Ascending aorta (tissue), 2 donors: ENCODE data around the gene RASGEF1C. TPM values are rescaled to one million over a fixed set of nuclear protein-coding genes. Genes with fewer than 3 reads are reported as not detected.

ENCODE experiments used
- DNase-seq, 2 donors: peaks; one replicate each; pipeline ENCODE4 v3.0.0-alpha.2; 2019; ENCODE audit warnings: low spot score in 2 of 2
- H3K27ac ChIP-seq, 2 donors: fragments of 200-600 bp; sonication (generic); one replicate each; pipeline ENCODE4 v1.5.1; 2016 to 2017; ENCODE audit warnings: mild to moderate bottlenecking in 1 of 2
- H3K27me3 ChIP-seq: fragments of 200-600 bp; sonication (generic); one replicate; pipeline ENCODE4 v1.5.1; 2017
- H3K36me3 ChIP-seq, 2 donors: fragments of 200-600 bp; sonication (generic); one replicate each; pipeline ENCODE4 v1.5.1; 2016
- H3K4me1 ChIP-seq, 2 donors: fragments of 200-600 bp; sonication (generic); one replicate each; pipeline ENCODE4 v1.5.1; 2016 to 2017; ENCODE audit warnings: mild to moderate bottlenecking in 1 of 2
- H3K4me3 ChIP-seq, 2 donors: fragments of 200-600 bp; sonication (generic); one replicate each; pipeline ENCODE4 v1.5.1; 2016 to 2017; ENCODE audit warnings: mild to moderate bottlenecking in 1 of 2
- H3K9me3 ChIP-seq, 2 donors: fragments of 200-600 bp; sonication (generic); one replicate each; pipeline ENCODE4 v1.5.1; 2016
- CTCF ChIP-seq, 3 experiments: fragments of 200-600 bp in 2 of 3; fragments of 450-650 bp in 1 of 3; sonication (generic) in 2 of 3; IDR thresholded peaks; one replicate each; pipeline ENCODE4 v1.5.1; 2016 to 2019; ENCODE audit warnings: antibody characterized with exemption in 3 of 3, mild to moderate bottlenecking in 1 of 3, moderate library complexity in 1 of 3
- intact Hi-C: fragments of 100-400 bp; cut with DNase I; formaldehyde crosslinking; loops from one replicate; pipeline ENCODE4 v1.15.1; 2023
- total RNA-seq: library from RNA; depleted of rRNA; stranded (reverse); fragments of >200 nt; gene quantifications from one replicate; pipeline ENCODE4 v1.1.0, GENCODE V29; 2016

RASGEF1C gene
- total RNA-seq, 1 donor from 2014 or later, result not detected

- no peak for TF ChIP-seq CTCF (IDR thresholded peaks at IDR 0.05)
- H3K36me3 ChIP-seq, result no peaks in the 10 kb centered on the region
- H3K27ac ChIP-seq, result no peak overlapping the region
- no peaks in the 10 kb centered on the region for H3K27me3 ChIP-seq
- no peak overlapping the region for H3K4me3 ChIP-seq
- intact Hi-C loops, result no loop called here
- H3K9me3 ChIP-seq, result no peaks in the 10 kb centered on the region
- H3K4me1 ChIP-seq, result no peaks in the 10 kb centered on the region
- peak in 1 of 2 donors; percentile 59 for DNase-seq
These were observed 88.5 kb downstream of the RASGEF1C start for GRCh38 chr5:180120237-180121101.

- intact Hi-C loops, result no loop called here
- Histone ChIP-seq H3K4me1 (no peaks in the 10 kb centered on the region), H3K36me3 (no peaks in the 10 kb centered on the region), H3K27ac (no peak overlapping the region), H3K27me3 (no peaks in the 10 kb centered on the region), H3K9me3 (no peaks in the 10 kb centered on the region), H3K4me3 (no peak overlapping the region)
- no peak for TF ChIP-seq CTCF (IDR thresholded peaks at IDR 0.05)
- DNase-seq, result no peak
These were observed 89.1 kb downstream of the RASGEF1C start for GRCh38 chr5:180119903-180120236.

- intact Hi-C loops, result no loop called here
- peak in 1 of 2 donors; percentile 59 for DNase-seq
- Histone ChIP-seq H3K4me1 (no peaks in the 10 kb centered on the region), H3K36me3 (no peaks in the 10 kb centered on the region), H3K9me3 (no peaks in the 10 kb centered on the region), H3K27ac (no peak overlapping the region), H3K27me3 (no peaks in the 10 kb centered on the region), H3K4me3 (no peak overlapping the region)
- no peak for TF ChIP-seq CTCF (IDR thresholded peaks at IDR 0.05)
These were observed 89.7 kb downstream of the RASGEF1C start for GRCh38 chr5:180119031-180119902.

GRCh38 chr5:180118391-180118791 is 90.6 kb downstream of the RASGEF1C start:
- H3K4me3 ChIP-seq, result no peak overlapping the region
- H3K9me3 ChIP-seq, result no peaks in the 10 kb centered on the region
- no peaks in the 10 kb centered on the region for H3K36me3 ChIP-seq
- H3K27me3 ChIP-seq, result no peaks in the 10 kb centered on the region
- H3K27ac ChIP-seq, result no peak overlapping the region
- TF ChIP-seq CTCF (IDR thresholded peaks at IDR 0.05), result no peak
- no peaks in the 10 kb centered on the region for H3K4me1 ChIP-seq
- intact Hi-C loops, result no loop called here
- peak in 1 of 2 donors; percentile 19 for DNase-seq

GRCh38 chr5:180117000-180117725 is 91.8 kb downstream of the RASGEF1C start:
- Histone ChIP-seq H3K4me1 (no peaks in the 10 kb centered on the region), H3K9me3 (no peaks in the 10 kb centered on the region), H3K27me3 (no peaks in the 10 kb centered on the region), H3K36me3 (no peaks in the 10 kb centered on the region), H3K27ac (no peak overlapping the region), H3K4me3 (no peak overlapping the region)
- peak in 1 of 2 donors; percentile 56 for DNase-seq
- intact Hi-C loops, result no loop called here
- no peak for TF ChIP-seq CTCF (IDR thresholded peaks at IDR 0.05)
